ENCODE data around the gene PDGFRB. TPM values are rescaled to one million over a fixed set of nuclear protein-coding genes. Genes with fewer than 3 reads are reported as not detected.

Gene PDGFRB
- 28.6 TPM for total RNA-seq

GRCh38 chr5:150155258-150156026 is at the start of gene PDGFRB:
Gene PDGFRB (minus strand): TSS chr5:150155845. CDS start chr5:150137047, 18,798 bp downstream.

GRCh38 chr5:150189728-150190502 is 34.3 kb upstream of the PDGFRB start, which contains the start of gene SLC6A7:
Gene SLC6A7 (plus strand): TSS chr5:150190062. CDS start chr5:150190328, 266 bp downstream.

DNA sequence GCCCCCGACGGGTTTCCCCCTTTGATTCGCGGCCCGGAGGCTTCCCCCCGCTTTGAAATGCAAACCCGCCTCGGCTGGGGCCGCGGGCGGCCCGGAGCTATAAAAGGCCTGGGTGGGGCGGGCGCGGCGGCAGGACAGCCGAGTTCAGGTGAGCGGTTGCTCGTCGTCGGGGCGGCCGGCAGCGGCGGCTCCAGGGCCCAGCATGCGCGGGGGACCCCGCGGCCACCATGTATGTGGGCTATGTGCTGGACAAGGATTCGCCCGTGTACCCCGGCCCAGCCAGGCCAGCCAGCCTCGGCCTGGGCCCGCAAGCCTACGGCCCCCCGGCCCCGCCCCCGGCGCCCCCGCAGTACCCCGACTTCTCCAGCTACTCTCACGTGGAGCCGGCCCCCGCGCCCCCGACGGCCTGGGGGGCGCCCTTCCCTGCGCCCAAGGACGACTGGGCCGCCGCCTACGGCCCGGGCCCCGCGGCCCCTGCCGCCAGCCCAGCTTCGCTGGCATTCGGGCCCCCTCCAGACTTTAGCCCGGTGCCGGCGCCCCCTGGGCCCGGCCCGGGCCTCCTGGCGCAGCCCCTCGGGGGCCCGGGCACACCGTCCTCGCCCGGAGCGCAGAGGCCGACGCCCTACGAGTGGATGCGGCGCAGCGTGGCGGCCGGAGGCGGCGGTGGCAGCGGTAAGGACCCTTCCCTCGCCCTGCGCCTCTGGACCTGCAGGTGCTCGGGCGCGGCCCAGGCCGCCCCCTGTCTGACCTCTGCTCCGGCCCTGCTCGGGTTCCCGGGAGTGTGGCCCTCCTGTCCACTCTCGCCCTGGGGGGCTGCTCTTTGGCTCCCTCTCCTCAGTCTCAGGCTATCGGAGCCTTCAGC is 11.2 kb upstream of the PDGFRB start, which contains the start of gene CDX1:
TSS of gene CDX1 (plus strand) at position 129 of the 862 bp plus-strand sequence. CDS start at position 228, 99 bp downstream.

DNA sequence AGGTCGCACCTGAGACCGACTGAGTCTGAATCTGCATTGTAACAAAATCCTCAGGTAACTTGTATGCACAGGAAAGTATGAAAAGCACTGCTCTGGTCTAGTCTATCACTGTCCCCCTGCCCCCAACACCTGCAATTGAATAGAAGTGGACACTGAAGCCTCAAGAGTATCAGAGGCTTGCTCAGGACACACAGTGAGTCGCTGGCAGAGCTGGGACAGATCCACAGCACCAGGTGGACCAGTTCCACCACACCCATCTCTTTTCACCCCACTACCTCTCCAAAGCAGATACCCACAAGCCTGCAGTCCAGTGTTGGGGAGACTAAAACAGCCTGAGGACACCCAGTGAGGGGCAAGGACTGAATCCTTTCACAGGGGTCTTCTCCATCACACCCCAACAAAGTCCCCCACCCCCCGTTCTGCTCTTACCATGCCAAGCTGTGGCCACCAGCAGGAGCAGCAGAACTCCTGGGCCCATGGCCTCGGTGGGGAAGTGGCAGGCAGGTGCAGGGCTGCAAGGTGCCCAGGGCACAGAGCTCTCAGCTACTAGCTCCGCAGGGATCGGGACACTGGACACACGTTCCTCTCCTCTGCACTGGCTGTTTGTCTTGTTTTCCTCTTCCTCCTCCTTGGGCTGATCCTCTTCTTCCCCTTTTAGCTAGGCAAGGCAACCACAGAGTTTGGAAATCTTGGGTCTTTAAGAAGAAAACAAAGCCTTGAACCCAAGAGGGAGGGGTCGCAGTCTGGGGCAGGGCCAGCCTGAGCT is 69.5 kb downstream of the PDGFRB start, which contains the start of gene CSF1R:
TSS of gene CSF1R (minus strand) at position 605 of the 766 bp plus-strand sequence. CDS start at position 478, 127 bp downstream.

Small RNA genes within 50 kb of the gene (small RNA-seq; reads per million reads assigned to genes)
- gene RF00019, result not detected

Other genes starting within 250 kb of the PDGFRB start
- not detected for gene PDE6A, start 211.1 kb downstream of the PDGFRB start, total RNA-seq
- 15.9 TPM for gene SLC26A2, start 195.1 kb downstream of the PDGFRB start, total RNA-seq
- gene TIGD6, start 155.2 kb downstream of the PDGFRB start, total RNA-seq, result 4.6 TPM
- 25.4 TPM for gene HMGXB3, start 155.1 kb downstream of the PDGFRB start, total RNA-seq
- 15.7 TPM for gene CSF1R, start 69.3 kb downstream of the PDGFRB start, total RNA-seq
- not detected for gene CDX1, start 10.9 kb upstream of the PDGFRB start, total RNA-seq
- gene SLC6A7, start 34.2 kb upstream of the PDGFRB start, total RNA-seq, result 20.5 TPM
- 59.7 TPM for gene CAMK2A, start 133.9 kb upstream of the PDGFRB start, total RNA-seq
- 0.46 TPM for gene ARSI, start 147.1 kb upstream of the PDGFRB start, total RNA-seq
- gene TCOF1, start 201.9 kb upstream of the PDGFRB start, total RNA-seq, result 12.7 TPM